ENCODE results near the gene MED12L.
A peak's percentile ranks its signal among the peaks of the same experiment; 100 is the strongest.

Gene MED12L

GRCh38 chr3:151199554-151200438 lies 114.3 kb downstream of the MED12L start:
- POLR2A ChIA-PET = no interaction called here
- CTCF ChIA-PET = interaction anchor here (0.8 to 5.4 kb wide), 7 partner anchors 9 to 68 kb away, joined by 3 to 24 read pairs (median 4); no protein-coding TSS in a partner anchor
- no peak for TF ChIP-seq CTCF (IDR thresholded peaks at IDR 0.05; ENCODE audit: control extremely low read depth, extremely low read depth, low read depth, missing control alignments)
- no peak for DNase-seq (ENCODE audit: extremely low spot score)

- no peak for TF ChIP-seq CTCF (IDR thresholded peaks at IDR 0.05; ENCODE audit: control extremely low read depth, extremely low read depth, low read depth, missing control alignments)
- no peak for DNase-seq (ENCODE audit: extremely low spot score)
- POLR2A ChIA-PET = no interaction called here
- CTCF ChIA-PET = interaction anchor here (0.8 to 5.4 kb wide), 7 partner anchors 10 to 68 kb away, joined by 3 to 24 read pairs (median 4); no protein-coding TSS in a partner anchor
Observed at GRCh38 chr3:151200586-151200985, 115.1 kb downstream of the MED12L start.

- ChIA-PET POLR2A (no interaction called here), CTCF (interaction anchor here (1.0 to 5.4 kb wide), 7 partner anchors 9 to 67 kb away, joined by 3 to 24 read pairs (median 4); no protein-coding TSS in a partner anchor)
- TF ChIP-seq CTCF (IDR thresholded peaks at IDR 0.05; ENCODE audit: control extremely low read depth, extremely low read depth, low read depth, missing control alignments) = no peak
Observed at GRCh38 chr3:151201051-151201730, 115.7 kb downstream of the MED12L start.

GRCh38 chr3:151203051-151203420 lies 117.6 kb downstream of the MED12L start, which contains the start of gene GPR171:
Gene GPR171 (minus strand): TSS chr3:151203216. CDS start chr3:151199386, 3,830 bp downstream.
- ChIA-PET POLR2A (interaction anchor here (0.7 kb wide), 1 partner anchor 36 kb away, joined by 3 read pairs; no protein-coding TSS in a partner anchor), CTCF (interaction anchor here (1.4 to 5.4 kb wide), 4 partner anchors 17 to 79 kb away, joined by 4 to 24 read pairs (median 5); no protein-coding TSS in a partner anchor)
- no peak for TF ChIP-seq CTCF (IDR thresholded peaks at IDR 0.05; ENCODE audit: control extremely low read depth, extremely low read depth, low read depth, missing control alignments)
- DNase-seq (ENCODE audit: extremely low spot score) = peak; percentile 38

More at GRCh38 chr3:151201051-151201730, 115.7 kb downstream of the MED12L start:
- DNase-seq (ENCODE audit: extremely low spot score) = no peak

- no peak for TF ChIP-seq CTCF (IDR thresholded peaks at IDR 0.05; ENCODE audit: control extremely low read depth, extremely low read depth, low read depth, missing control alignments)
- CTCF ChIA-PET = interaction anchor here (1.2 to 2.1 kb wide), 2 partner anchors 23 to 37 kb away, joined by 4 to 6 read pairs; no protein-coding TSS in a partner anchor
- POLR2A ChIA-PET = no interaction called here
- DNase-seq (ENCODE audit: extremely low spot score) = no peak
Observed at GRCh38 chr3:151204530-151205402, 119.3 kb downstream of the MED12L start.

Measured in GM10248 (cell line).